Sciatic nerve (tissue), 2 donors: ENCODE measurements around the gene TLE2. TPM values are rescaled to one million over a fixed set of nuclear protein-coding genes. Genes with fewer than 3 reads are reported as not detected.
"Not testable (repeated sequence)": the region's sequence is repeated elsewhere in the genome, so short reads cannot be mapped to it uniquely, and the experiment has no call there.

Source experiments
- ATAC-seq: fragments of 200-7000 bp; cut with Tn5 transposase; one replicate; pipeline ENCODE4 v1.9.1; 2020; ENCODE audit warnings: mild to moderate bottlenecking, moderate library complexity
- DNase-seq: peaks from one replicate; pipeline ENCODE4 v3.0.0-alpha.2; 2020; ENCODE audit warnings: low spot score
- intact Hi-C: fragments of 100-400 bp; cut with DNase I; formaldehyde crosslinking; loops from one replicate; pipeline ENCODE4 v1.14.2; 2022
- total RNA-seq: library from RNA; stranded (reverse); fragmentation: NEBNext Ultra II Directional; extraction: Animal tissue kit (Norgen Biotek cat#: 25700); gene quantifications from one replicate; pipeline ENCODE4 v1.2.1, GENCODE V29; 2021
- donor health status: DM: no; HTN: no; CAD: no.
- donor health status: DM: no; HTN: no; CAD: no.

The TLE2 gene
- total RNA-seq, 1 donor from 2014 or later, result 232 TPM

DNA sequence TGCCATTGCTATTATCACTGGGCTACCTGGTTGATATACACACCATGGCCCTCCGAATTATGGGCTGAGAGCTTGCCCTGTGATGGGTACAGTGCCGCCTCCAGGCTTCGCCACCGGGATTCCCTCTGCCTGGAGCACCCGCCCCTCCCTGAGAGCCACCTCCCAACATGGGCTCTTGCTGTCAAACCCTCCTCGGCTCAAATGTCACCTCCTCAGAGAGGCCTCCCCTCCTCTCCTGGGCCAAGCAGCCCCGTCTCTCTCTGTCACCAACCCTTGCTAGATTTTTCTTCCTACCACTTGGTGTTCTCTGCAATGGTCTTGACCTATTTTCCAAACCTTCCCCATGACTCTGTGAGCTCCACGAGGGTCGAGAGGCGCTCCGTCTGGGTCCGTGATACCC, 12.2 kb upstream of the TLE2 start:
- intact Hi-C loops, result no loop called here
- ATAC-seq (no peak), DNase-seq (no peak)

DNA sequence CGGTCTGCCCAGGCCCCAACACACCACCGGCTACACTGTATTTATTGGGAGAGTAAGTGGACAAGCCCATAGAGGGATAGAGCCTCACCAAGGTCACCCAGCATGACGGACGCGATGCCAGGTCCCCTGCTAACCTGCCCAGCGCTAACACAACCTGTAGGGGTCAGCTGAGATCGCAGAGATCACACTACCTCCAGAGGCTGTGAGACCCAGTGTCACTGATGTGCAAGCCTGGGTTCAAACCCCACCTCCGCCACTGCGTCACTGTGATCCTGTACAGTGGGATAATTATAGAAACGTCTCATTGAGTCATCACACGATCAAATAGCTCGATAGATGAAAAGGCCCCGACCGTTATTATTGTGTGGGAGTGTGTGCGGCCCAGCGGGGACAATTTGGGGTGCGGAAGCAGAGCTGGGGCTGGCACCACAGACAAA, 10.6 kb upstream of the TLE2 start:
- intact Hi-C loops, result loop anchor here (10.0 kb wide), 1 partner anchor 55 kb away; no protein-coding TSS in a partner anchor
- ATAC-seq (no peak), DNase-seq (no peak)

DNA sequence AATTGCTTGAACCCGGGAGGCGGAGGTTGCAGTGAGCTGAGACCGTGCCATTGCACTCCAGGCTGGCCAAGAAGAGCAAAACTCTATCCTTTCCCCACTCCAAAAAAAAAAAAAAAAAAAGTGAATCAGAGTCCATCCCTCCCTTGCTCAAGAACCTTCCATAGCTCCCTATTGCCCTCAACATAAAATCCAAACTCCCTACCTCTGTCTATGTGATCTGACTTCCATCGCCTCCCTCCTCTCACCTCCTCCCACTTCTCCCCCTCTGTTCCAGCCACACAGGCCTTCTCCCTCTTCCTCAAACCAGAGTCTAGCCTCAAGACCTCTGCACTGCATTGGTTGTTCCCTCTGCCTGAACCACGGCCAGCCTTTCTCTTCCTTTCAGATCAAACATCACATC, 10.0 kb upstream of the TLE2 start:
- DNase-seq, result no peak
- intact Hi-C loops, result loop anchor here (10.0 kb wide), 1 partner anchor 54 kb away; no protein-coding TSS in a partner anchor
- no peak for ATAC-seq

DNA sequence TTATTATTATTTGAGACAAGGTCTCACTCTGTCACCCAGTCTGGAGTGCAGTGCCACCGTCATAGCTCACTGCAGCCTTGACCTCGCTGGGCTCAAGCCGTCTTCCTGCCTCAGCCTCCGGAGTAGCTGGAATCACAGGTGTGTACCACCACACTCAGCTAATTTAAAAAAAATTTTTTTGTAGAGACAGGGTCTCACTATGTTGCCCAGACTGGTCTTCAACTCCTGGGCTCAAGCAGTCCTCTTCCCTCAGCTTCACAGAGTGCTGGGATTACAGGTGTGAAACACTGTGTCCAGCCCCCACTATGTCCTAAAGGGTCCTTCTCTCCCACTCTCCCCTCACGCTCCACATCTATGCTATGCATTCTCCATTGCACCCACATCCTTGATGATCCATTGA, 9.1 kb upstream of the TLE2 start:
- ATAC-seq, result no peak
- intact Hi-C loops, result loop anchor here (10.0 kb wide), 1 partner anchor 53 kb away; no protein-coding TSS in a partner anchor

DNA sequence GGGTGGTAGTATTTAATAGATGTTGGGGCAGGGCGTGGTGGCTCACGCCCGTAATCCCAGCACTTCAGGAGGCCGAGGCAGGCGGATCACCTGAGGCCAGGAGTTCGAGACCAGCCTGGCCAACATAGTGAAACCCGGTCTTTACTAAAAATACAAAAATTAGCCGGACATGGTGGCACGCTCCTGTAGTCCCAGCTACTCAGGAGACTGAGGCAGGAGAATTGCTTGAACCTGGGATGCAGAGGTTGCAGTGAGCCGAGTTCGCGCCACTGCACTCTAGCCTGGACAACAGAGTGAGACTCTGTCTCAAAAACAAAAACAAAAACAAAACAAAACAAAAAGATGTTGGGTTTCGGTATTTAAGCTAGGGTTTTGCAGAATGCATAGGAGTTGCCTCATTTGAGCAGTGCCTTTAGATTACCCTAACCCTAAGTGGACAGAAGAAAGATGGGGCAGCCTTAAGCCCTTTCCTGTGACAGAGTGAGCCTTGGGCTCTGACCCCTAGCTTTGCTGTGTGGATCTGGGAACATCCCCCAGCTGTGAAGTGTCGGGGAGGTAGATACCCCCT, 8.0 kb upstream of the TLE2 start:
- intact Hi-C loops, result loop anchor here (10.0 kb wide), 1 partner anchor 52 kb away; no protein-coding TSS in a partner anchor
- not testable (repeated sequence) for ATAC-seq, DNase-seq

More for the DNA sequence above, 9.1 kb upstream of the TLE2 start:
- DNase-seq, result no peak

DNA sequence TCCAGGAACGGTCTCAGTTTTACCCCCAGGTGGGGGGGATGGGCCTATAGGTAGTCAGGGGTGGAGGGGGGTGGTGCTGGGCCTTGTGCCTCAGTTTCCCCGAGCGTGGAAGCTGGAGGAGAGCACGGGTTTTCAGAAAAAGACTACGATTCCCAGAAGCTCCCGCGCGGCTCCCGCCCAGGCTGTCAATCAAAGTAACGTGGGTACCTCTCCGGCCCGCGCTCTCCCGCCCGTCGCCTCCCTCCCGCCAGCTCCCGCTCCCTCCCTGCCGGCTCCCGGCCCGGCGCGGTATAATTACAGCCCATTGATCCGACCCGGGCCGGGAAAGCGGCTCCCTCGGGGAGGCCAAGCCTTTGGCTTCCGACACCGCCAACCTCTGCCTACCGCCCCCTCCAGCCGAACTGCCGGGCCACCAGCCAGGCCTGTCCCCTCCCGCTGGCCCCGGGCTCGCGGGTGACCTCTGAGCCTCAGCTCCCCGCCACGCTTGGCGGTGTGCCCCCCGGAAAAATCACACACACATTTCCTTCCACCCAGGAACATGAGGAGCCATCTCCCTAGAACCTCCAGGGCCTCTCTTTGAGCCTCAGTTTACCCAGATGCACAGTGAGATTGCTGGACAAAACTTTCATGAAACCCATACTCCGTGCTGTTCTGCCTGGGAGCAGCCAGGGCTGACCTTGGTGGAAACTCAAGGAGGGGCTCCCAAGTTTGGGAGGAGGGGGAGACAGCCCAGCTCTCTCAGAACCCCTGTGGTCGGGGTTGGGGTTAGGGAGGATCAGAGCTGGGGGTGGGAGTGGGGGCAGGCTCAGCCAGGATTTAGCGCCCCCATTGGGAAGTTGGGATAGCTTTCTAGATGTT, 7.3 kb upstream of the TLE2 start:
- DNase-seq, result peak; percentile 97
- intact Hi-C loops, result loop anchor here (10.0 kb wide), 1 partner anchor 52 kb away; no protein-coding TSS in a partner anchor
- peak; percentile 91 for ATAC-seq

DNA sequence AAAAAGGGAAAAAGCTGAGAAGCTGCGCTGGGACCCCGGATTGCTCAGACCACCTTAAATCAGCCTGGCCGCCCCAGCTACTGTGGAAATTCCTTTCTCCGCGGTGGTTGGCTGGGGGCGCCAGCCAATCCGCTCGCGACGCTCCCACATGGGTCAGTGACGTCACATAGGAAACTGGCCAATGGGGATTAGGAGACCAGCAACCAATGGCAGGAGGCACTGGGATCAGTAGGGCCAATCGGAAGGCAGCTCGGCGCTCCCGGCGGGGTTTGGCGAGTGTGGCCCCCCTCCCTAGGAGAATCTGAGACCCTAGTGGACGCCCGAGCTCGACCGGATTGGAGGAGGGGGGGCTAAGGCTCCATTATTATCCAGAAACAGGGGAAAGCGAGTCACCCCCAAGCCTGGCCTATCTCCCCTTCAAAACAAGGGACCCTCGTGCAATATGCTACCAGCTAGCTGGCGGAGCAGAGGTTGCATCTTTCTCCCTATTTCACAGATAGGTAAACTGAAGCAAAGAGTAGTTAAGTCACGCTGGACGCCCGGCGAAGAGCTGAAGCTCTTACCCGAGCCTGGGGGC, 6.5 kb upstream of the TLE2 start:
- ATAC-seq (peak; percentile 95), DNase-seq (peak; percentile 99)
- intact Hi-C loops, result loop anchor here (10.0 kb wide), 1 partner anchor 51 kb away; no protein-coding TSS in a partner anchor

DNA sequence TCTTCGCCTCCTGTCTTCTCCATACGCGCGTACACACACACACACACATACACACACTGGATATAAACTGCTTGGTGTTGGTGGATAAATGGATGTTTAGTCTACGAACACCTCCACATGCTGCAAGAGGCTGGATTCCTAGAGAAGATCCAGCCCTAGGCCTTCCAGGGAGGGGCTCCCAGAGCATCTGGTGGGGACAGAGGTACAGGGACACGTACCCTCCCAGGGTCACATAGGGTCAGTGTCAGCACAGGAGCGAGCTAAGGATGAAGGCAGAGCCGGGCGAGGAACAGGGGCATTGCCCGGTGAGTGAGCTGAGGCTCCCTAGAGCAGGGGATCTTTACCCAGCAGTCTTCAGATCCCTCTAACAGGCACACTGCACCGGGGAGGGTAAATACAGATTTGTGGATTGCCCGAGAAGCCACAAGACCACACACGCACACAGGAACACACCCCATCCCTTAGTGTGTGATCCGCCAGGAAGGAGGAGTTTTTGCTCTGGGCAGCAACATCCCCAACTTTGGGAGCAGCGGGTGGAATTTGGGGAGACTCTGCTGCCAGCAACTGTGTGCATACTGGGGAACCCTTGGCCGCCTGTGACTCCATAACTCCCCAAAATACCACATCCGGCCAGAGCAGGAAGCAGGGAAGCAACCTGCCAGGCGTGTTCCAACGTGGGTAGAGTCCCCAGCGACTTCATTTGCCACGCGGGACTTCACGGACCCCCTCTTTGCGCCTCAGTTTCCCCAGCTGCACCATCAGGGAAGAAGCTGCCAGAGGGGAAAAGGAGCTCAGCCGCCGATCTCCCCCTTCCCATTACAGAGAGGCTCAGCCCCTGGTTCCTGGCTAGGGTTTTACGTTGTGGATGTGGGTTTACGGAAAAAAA, 5.8 kb upstream of the TLE2 start:
- DNase-seq, result peak; percentile 76
- ATAC-seq, result peak; percentile 51

DNA sequence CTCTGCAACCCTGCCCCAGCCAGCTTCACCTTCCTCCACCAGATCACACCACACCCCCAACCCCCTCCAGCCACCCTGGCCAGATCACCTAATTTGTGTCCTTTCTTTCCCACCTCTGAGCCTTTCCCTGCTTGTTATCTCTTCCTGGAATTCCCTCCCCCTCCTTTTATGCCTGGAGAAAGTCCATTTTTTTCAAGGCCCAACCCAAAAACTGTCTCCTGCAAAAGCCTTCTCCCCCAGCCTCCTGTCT, 5.3 kb upstream of the TLE2 start:
- intact Hi-C loops, result loop anchor here (10.0 kb wide), 1 partner anchor 50 kb away; no protein-coding TSS in a partner anchor
- DNase-seq, result no peak
- no peak for ATAC-seq

More for the DNA sequence above, 5.8 kb upstream of the TLE2 start:
- intact Hi-C loops, result loop anchor here (10.0 kb wide), 1 partner anchor 50 kb away; no protein-coding TSS in a partner anchor

DNA sequence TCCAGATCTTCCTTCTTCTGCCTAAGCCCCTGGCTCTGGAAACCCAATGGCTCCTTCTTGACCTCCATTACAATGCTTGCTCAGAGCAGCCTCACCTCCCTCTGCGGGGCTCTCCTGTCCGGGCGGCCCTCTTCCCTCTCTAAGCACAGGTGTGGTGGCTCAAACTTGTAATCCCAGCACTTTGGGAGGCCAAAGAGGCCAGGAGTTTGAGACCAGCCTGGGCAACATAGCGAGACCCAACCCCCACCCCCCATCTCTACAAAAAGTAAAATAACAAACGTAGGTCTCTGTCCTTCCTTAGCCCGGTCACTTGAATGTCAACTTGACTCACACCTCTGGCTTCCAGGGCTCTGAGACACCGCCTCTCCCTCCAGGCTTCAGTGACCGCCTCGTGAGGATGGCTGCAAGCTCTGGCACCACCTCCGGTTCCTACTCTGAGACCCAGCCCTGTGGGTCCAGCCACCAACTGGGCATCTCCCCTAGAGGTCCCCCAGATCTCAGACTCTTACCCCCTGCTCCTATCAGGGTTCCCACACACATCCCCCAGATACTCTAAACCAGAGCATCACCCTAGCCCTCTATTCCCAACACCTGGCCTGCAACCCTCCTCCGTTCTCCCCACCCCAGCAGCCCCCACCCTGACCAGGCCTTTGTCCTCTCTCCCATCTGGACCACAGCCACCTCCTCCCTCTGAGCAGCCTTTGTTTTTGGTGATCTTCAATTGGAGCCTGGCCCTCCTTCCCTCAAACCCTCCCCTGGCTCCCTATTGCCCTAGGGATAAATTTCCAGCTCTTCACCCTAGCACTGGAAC, 4.7 kb upstream of the TLE2 start:
- intact Hi-C loops, result loop anchor here (10.0 kb wide), 1 partner anchor 49 kb away; no protein-coding TSS in a partner anchor
- no peak for DNase-seq
- no peak for ATAC-seq

DNA sequence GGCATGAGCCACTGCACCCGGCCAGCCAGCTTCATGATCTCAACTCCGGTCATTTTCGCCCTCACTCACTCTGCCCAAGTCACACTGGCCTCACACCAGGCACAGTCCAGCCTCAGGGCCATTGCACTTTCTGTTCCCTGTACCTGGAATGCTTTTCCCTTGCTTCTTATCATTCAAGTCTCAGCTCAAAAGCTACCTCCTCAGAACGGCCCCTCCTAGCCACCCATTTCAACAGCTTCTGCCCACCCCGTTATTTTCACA, 2.5 kb upstream of the TLE2 start:
- no peak for ATAC-seq
- no peak for DNase-seq
- intact Hi-C loops, result loop anchor here (10.0 kb wide), 1 partner anchor 47 kb away; no protein-coding TSS in a partner anchor

DNA sequence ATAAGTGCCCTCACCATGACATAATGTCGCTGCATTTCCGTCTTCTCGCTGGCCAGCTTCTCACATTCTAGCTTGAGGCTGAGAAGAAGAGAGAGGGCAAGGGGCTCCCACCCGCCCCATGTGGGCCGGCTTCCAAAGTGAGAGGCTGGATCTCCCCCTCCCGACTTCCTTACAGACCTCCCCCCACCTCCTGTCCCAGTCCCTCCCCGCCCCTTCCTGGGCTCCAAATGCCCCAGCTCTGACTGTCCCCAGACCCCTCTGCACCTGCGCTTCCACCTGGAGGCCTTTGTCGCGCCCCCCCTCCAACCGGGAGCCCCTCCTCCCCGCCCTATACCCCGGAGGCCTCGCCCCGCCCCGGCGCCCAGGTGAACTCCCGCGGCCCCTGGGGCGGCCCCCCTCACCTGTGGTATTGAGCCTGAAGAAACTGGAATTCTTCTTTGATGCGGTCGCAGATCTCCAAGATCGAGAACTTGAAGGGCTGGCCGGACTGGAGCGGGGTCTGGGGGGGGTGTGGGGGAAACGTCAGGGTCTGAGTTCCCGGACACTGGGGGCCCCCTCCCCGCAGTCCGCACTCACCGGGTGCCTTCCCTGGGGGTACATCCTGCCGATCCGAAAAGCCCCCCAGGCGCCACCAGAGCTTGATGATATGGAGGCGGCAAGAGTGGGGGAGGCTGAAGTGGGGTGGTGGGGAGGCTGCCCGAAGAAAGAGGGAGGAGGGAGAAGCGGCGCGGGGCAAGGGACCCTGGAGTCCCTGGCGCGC, 595 bp downstream of the TLE2 start:
- intact Hi-C loops, result no loop called here
- ATAC-seq (peak; percentile 27), DNase-seq (no peak)

DNA sequence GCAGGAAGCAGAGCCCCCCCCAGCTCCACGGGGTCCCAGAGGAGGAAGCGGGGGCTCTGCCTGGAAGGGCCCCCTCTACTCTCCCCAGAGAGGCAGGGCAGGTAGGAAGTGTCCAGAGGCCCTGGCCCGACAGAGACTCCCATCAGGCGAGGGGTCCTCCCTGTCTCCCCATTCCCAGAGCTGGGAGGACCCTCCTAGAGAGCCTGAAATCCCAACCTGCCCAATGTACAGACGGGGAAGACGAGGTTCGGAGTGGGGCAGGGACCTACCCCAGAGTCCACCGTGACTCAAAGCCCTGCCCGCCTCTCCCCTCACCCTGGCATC, 1.1 kb downstream of the TLE2 start:
- ATAC-seq, result peak; percentile 11
- intact Hi-C loops, result no loop called here
- DNase-seq, result no peak

DNA sequence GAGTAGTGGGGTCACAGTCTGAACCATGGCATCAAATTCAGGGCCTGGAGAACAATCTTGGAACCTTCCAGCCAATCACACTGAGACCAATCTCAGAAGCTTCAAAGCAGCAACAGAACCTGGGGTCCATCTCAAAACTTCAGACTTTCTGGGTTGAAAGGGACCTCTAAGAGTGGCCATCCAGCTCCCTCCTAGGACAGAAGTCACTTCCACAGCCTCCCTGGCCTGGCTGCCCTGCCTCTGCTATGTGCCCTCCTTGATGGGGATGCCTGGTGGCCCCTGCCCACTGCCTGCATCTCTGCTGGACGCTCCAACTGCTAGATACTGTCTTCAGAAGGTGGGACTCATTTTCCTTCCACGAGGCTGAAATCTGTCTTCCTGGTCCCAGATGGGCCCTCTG, 1.8 kb downstream of the TLE2 start:
- no peak for DNase-seq
- peak; percentile 2 for ATAC-seq
- intact Hi-C loops, result no loop called here

DNA sequence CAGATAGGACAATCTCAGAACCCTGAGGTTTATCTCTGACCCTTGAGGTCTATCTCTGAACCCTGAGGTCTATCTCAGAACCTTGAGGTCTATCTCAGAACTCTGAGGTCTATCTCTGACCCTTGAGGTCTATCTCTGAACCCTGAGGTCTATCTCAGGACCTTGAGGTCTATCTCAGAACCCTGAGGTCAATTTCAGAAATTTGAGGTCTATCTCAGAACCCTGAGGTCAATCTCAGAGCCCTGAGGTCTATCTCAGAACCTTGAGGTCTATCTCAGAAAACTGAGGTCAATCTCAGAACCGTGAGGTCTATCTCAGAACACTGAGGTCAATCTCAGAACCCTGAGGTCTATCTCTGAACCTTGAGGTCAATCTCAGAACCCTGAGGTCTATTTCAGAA, 2.3 kb downstream of the TLE2 start:
- ATAC-seq (no peak), DNase-seq (no peak)
- intact Hi-C loops, result no loop called here

DNA sequence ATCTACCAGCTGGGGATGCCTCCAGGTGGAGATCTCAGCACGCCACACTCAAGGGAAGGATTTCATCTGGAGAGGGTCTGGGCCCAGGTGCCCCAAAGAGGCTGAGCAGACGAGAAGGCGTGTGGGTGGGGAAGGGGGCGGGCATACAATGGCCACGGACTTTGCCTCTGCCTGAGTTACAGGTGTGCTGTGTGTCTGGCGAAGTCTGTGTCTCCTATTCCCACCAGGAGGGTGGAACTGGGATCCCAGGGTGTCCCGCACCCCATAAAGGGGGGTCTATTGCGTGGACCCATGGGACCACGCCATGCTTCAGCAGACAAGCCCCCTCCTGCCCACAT, 3.6 kb downstream of the TLE2 start:
- intact Hi-C loops, result no loop called here

DNA sequence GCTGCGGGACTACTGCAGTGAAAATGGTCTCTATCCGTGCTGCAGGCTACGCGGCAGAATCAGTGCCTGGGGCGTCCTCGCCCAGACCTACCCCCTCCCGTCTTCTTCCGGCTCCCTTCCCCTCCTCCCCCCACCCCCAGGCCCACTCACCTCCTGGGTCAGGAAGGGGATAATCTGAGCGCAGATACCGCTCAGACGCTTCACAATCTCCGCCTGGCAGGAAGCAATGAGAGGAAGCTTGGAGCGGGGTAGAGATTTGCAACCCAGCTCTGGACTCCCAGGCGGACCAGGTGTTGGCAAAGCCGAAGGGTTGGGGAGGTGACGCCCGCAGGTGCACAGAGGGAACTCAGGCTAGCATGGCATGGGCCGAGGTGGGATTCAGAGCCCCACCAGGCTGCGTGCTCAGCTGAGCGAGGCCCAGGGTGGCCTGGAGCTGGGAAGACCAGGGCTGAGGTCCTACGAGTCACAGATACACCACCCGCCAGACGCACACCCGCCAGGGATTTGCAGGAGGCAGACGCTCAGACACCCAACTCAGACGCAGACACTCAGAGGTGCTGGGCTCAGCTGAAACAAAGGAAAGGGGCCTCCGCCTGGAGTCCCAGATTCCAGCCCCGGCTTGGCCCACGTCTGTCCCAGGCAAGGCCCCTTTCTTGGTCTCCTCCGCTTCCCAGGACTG, 4.1 kb downstream of the TLE2 start:
- no peak for DNase-seq
- intact Hi-C loops, result no loop called here
- no peak for ATAC-seq

More for the DNA sequence above, 3.6 kb downstream of the TLE2 start:
- no peak for DNase-seq
- ATAC-seq, result no peak
